Measurements from ENCODE around the gene TMEM8B.

The TMEM8B gene

DNA sequence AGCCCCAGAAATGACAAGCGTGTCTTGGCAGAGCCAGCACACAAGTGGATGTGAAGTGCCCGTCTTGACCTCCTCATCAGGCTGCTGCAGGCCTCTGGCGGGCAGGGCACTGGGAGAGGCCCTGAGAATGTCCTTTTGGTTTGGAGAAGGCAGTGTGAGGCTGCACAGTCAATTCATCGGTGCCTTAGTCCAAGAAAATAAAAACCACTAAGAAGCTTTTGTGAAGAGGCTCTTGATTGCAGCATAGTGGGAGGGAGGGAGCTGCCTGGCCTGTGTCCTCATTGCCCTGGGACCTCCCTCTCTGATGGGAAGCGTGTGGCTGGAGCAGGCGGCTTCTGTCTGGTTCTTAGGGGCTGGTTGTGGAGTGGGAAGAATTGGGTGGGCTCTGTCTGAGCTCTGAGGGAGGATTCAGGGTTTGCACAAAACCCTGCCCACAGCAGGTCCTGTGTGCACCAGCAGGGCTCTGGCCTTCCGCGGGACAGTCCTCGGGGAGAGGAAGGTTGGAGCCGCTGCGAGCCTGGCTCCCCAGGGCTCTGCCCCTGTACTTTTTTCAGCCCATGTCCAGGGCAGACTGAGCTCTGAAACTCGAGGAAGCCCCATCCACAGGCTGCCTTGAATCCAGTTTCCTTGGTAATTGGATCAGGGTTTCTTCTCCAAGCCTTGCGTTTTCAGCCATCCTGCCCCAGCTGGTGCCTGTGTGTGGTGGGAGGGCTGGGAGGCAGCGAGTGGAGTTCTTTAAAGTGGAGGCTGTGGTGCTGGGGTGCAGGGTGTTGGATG lies 78.1 kb downstream of the TMEM8B start:
- H3K27ac ChIP-seq (replicated peaks), result no peak overlapping the region
- H3K27me3 ChIP-seq (ENCODE audit: insufficient read depth, poor library complexity, severe bottlenecking), result peaks cover 2% of the 10 kb centered on the region
- no peak overlapping the region for H3K4me3 ChIP-seq (replicated peaks; ENCODE audit: insufficient read depth, low read length)
- TF ChIP-seq GABPA (IDR thresholded peaks at IDR 0.05; ENCODE audit: low read depth) (no peak), POLR2AphosphoS5 (IDR thresholded peaks at IDR 0.05; ENCODE audit: low read depth) (no peak), SPI1 (IDR thresholded peaks at IDR 0.05; ENCODE audit: borderline replicate concordance, low read depth) (no peak)
- TF ChIP-seq, protein P1, sequence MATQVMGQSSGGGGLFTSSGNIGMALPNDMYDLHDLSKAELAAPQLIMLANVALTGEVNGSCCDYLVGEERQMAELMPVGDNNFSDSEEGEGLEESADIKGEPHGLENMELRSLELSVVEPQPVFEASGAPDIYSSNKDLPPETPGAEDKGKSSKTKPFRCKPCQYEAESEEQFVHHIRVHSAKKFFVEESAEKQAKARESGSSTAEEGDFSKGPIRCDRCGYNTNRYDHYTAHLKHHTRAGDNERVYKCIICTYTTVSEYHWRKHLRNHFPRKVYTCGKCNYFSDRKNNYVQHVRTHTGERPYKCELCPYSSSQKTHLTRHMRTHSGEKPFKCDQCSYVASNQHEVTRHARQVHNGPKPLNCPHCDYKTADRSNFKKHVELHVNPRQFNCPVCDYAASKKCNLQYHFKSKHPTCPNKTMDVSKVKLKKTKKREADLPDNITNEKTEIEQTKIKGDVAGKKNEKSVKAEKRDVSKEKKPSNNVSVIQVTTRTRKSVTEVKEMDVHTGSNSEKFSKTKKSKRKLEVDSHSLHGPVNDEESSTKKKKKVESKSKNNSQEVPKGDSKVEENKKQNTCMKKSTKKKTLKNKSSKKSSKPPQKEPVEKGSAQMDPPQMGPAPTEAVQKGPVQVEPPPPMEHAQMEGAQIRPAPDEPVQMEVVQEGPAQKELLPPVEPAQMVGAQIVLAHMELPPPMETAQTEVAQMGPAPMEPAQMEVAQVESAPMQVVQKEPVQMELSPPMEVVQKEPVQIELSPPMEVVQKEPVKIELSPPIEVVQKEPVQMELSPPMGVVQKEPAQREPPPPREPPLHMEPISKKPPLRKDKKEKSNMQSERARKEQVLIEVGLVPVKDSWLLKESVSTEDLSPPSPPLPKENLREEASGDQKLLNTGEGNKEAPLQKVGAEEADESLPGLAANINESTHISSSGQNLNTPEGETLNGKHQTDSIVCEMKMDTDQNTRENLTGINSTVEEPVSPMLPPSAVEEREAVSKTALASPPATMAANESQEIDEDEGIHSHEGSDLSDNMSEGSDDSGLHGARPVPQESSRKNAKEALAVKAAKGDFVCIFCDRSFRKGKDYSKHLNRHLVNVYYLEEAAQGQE (IDR thresholded peaks at IDR 0.05; ENCODE audit: insufficient replicate concordance, low read depth), result no peak
- TF ChIP-seq, protein P2, sequence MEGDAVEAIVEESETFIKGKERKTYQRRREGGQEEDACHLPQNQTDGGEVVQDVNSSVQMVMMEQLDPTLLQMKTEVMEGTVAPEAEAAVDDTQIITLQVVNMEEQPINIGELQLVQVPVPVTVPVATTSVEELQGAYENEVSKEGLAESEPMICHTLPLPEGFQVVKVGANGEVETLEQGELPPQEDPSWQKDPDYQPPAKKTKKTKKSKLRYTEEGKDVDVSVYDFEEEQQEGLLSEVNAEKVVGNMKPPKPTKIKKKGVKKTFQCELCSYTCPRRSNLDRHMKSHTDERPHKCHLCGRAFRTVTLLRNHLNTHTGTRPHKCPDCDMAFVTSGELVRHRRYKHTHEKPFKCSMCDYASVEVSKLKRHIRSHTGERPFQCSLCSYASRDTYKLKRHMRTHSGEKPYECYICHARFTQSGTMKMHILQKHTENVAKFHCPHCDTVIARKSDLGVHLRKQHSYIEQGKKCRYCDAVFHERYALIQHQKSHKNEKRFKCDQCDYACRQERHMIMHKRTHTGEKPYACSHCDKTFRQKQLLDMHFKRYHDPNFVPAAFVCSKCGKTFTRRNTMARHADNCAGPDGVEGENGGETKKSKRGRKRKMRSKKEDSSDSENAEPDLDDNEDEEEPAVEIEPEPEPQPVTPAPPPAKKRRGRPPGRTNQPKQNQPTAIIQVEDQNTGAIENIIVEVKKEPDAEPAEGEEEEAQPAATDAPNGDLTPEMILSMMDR (IDR thresholded peaks at IDR 0.05; ENCODE audit: insufficient read depth, low read length), result no peak
- DNase-seq (ENCODE audit: low read depth in 1 of 2, low spot score in 1 of 2), result no peak

DNA sequence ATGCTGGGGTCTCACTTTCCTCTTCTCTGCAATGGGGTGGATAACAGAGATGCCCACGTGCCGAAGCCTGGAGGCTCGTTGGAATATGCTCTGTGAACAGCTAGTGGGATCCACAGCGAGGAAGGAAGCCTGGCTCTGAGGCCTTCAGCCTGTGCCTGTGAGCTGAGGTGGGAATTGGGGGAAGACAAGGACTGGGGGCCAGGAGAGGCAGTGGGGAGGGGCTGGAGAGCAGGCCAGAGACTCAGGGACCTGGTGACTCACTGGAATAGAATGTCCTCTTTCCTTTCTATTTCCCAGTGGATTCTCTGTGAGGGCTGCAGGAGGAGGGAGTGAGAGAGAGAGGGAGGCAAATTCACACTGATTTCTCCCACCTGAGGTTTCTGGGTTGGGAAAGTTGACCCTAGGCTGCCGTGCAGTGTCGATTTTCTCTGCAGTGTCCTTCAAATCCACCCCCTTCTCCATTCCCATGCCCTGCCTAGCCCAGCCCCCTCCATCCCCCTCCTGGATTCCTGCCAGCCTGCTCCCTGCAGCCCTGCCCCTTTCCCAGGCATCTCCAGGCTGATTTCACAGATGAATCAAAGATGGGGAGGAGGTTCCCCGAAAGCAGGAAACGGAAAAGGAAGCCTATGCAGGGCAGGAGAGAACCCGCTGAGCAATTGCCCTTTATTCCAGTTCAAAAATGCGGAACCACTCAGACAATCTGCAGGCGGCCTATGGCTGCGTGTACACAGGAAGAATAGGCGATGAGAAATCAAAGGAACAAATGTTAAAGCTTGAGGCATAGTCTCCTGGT lies 78.9 kb downstream of the TMEM8B start:
- no peak for TF ChIP-seq POLR2AphosphoS5 (IDR thresholded peaks at IDR 0.05; ENCODE audit: low read depth)
- peak; percentile 60 for TF ChIP-seq SPI1 (IDR thresholded peaks at IDR 0.05; ENCODE audit: borderline replicate concordance, low read depth)
- TF ChIP-seq, protein P1 (IDR thresholded peaks at IDR 0.05; ENCODE audit: insufficient replicate concordance, low read depth), result no peak
- TF ChIP-seq, protein P2 (IDR thresholded peaks at IDR 0.05; ENCODE audit: insufficient read depth, low read length), result no peak
- peak in 1 of 2 experiments; percentile 73 for DNase-seq (ENCODE audit: low read depth in 1 of 2, low spot score in 1 of 2)
- Histone ChIP-seq H3K4me3 (replicated peaks; ENCODE audit: insufficient read depth, low read length) (no peak overlapping the region), H3K27me3 (ENCODE audit: insufficient read depth, poor library complexity, severe bottlenecking) (peaks cover 2% of the 10 kb centered on the region), H3K27ac (replicated peaks) (no peak overlapping the region)

DNA sequence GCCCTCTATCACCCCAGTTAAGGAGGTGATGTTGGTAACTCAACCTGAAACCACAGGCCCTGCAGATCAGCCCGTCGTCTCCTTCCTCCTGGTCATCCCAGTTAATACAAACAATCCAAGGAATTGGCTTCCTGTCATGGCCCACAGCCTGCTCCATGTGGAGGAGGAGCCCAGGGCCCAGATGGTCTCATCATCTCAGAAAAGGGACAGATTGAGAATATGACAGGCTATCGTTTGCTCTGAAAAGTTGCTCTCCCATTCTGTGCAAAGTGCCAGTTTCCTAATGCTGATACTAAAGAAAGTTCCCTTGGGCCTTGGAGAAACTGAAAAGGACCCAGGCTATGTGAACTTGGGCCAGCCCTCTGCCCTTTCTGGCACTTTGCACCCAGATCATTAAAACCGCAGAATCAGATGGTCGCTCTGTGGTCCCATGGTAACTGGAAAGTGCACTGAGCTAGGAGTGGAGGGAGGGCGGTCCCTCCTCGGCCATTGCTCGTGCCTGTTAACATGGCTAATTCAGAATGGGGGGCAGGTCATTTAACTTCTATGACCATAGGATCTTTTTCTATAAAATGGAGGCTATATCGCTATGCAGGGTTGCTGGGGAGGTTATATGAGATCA lies 79.6 kb downstream of the TMEM8B start:
- Histone ChIP-seq H3K27me3 (ENCODE audit: insufficient read depth, poor library complexity, severe bottlenecking) (peaks cover 2% of the 10 kb centered on the region), H3K4me3 (replicated peaks; ENCODE audit: insufficient read depth, low read length) (no peak overlapping the region), H3K27ac (replicated peaks) (no peak overlapping the region)
- no peak for DNase-seq (ENCODE audit: low read depth in 1 of 2, low spot score in 1 of 2)
- TF ChIP-seq GABPA (IDR thresholded peaks at IDR 0.05; ENCODE audit: low read depth) (no peak), POLR2AphosphoS5 (IDR thresholded peaks at IDR 0.05; ENCODE audit: low read depth) (no peak), SPI1 (IDR thresholded peaks at IDR 0.05; ENCODE audit: borderline replicate concordance, low read depth) (no peak)
- TF ChIP-seq, protein P1 (IDR thresholded peaks at IDR 0.05; ENCODE audit: insufficient replicate concordance, low read depth), result no peak
- TF ChIP-seq, protein P2 (IDR thresholded peaks at IDR 0.05; ENCODE audit: insufficient read depth, low read length), result no peak
